GM12872 (cell line): ENCODE results near the gene HSD17B14.
A peak's percentile ranks its signal among the peaks of the same experiment; 100 is the strongest.

Experiments
- CTCF ChIP-seq: IDR thresholded peaks from 3 replicates; pipeline ENCODE4 v1.5.1; 2011; ENCODE audit warnings: low read depth, mild to moderate bottlenecking, low read length, moderate library complexity; ENCODE audit not compliant: insufficient read depth

Gene HSD17B14

DNA sequence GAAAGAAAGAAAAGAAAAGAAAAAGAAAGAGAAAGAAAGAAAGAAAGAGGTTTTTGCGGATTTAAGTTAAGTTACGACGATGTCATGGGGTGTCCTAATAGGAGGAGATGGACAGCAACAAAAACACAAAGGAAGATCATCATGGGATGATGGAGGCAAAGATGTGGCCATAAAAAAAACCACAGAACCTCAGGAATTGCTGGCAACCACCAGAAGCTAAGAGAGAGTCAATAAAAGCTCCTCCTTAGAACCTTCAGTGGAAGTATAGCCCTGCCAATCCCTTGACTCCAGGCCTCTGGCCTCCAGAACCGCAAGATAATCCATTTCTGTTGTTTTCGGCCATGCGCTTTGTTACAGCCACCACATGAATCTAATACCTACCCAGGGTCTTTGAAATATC, 20.6 kb upstream of the HSD17B14 start:
- no peak for TF ChIP-seq CTCF

DNA sequence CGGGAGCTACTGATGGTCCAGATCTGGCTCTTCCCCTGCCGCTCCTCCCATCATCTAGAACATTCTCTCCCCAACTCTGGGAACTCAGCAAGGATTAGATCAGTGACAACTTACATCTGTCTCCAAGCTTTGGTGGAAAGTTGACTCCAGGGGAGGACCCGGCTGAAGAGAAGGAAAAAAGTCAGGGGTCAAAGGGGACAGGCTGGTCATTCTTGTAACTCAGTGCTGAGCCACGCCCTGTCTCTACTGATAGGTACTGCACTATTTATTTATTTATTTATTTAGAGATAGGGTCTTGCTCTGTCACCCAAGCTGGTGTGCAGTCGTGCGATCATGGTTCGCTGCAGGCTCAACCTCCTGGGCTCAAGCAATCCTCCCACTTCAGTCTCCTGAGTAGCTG, 17.8 kb upstream of the HSD17B14 start:
- no peak for TF ChIP-seq CTCF

DNA sequence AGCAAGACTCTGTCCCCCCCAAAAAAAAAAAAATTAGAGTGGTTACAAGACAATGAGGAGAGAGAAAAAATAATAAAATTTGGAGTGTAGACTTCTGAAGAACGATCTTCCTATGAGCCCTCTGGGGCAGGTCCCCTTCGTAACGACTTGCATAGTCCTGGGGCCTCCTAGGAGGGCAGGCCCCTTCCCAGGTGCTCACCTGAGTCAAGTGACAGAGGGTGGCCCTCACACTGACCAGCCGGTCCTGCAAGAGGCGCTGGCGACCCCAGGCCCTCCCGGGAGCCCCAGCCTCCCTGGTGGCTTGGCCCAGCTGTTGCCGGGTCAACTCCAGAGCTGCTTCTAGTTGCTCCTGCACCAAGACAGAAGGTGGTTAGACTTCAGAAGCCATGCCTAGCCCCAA, 17.2 kb upstream of the HSD17B14 start:
- TF ChIP-seq CTCF, result no peak

GRCh38 chr19:48852292-48852691, 16.0 kb upstream of the HSD17B14 start:
- TF ChIP-seq CTCF, result no peak

DNA sequence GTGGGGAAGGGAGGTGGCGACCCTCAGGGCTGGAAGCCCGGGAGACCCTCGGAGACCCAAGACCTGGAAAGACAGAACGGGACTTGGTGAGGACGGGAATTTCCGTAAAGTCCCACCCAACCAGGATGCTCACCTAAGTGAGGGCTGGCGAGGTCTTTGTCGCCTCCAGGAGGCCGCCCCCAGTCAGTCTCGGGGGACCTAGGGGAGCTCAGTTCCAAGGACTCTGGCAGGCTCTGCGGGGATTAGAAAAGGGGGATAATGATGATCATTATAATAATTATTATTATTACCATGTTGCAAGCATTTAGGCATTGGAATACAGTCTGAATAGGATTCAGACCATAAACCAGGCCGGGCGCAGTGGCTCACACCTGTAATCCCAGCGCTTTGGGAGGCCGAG, 9.1 kb upstream of the HSD17B14 start:
- TF ChIP-seq CTCF, result no peak

DNA sequence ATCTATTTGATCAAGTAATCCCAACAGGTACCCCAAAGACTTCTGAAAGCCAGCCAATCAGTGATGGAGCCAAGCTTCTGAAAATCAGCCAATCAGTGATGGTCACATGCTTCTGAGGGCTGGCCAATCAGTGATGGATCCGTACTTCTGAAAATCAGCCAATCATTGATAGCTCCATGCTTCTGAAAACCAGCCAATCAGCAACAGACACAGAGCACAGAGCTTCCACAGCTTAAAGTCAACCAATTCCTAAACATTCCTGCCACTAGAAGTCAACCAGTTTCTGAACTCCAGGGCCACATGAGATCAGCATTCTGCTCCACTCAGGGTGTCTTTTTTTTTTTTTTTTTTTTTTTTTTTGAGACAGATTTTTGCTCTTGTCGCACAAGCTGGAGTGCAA, 8.2 kb upstream of the HSD17B14 start:
- no peak for TF ChIP-seq CTCF

DNA sequence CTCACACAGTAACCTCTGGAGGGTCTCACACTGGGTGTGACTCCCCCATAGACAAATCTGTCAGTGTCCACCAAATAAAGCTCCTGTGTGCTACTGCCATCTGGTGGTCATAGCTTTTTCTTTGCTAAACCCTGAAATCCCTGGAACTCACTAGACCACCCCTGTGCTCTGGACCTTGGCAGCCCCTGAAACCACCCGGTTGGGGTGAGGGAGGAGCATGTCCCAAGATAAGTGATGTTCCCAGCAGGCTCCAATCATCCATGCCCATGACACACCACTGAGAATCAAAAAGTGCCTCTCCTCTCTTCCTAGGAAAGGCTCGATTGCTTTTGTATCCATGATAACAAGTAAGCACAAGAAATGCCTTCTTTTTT, 6.5 kb upstream of the HSD17B14 start:
- TF ChIP-seq CTCF, result peak; percentile 83

DNA sequence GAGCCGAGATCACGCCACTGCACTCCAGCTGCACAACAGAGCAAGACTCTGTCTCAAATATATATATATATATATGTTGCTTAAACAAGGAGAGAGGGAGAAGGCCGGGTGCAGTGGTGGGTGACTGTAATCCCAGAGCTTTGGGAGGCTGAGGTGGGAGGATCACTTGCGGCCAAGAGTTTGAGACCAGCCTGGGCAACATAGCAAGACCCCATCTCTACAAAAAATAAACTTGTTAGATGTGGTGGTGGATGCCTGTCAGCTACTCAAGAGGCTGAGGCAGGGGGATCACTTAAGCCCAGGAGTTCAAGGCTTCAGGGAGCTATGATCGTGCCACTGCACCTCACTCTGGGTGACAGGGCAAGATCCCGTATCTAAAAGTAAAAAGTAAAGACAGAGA, 5.3 kb upstream of the HSD17B14 start:
- TF ChIP-seq CTCF, result no peak
